Nucleus accumbens (tissue), 56 donors: Measurements from ENCODE around the gene KRTAP10-4.
"Not testable (repeated sequence)": the region's sequence is repeated elsewhere in the genome, so short reads cannot be mapped to it uniquely, and the experiment has no call there.

Experiments used
- DNase-seq, 56 donors: peaks; one replicate each; lab custom pipeline; 2025; lab: John Stamatoyannopoulos, UW

The KRTAP10-4 gene

DNA sequence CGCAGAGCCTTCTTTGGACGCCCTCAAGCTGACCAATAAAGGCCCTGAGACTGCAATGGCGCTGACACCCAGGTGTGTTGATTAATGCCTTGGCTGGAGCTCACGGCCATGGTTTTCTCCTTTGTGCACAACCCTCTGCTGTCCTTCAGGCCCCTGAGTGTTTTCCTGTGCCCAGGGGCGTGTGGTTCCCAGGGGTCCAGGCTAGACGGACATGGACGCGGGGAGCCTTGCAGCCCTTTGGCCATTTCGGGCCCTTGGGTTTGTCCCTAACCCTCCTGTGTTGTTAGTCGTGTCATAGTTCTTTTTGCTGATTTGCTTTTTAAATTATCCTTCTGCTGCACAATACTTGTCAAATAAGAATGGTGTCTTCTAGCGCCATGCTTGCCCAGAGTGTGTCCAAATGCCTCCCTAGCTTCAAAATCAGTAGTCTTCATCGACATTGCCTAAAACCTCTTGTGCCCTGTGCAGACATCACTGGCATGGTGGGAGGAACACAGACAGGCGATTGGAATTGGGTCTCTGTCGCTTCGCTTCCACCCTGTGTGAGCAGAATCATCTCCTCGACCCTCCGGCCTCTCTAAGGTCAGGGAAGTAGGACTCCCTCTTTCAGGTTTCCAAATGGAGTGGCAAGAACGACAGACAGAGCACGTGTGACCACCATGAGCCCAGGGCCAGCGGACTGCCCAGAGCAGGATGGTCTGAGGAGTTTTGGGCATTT, 1.9 kb downstream of the KRTAP10-4 start:
- no peak for DNase-seq

DNA sequence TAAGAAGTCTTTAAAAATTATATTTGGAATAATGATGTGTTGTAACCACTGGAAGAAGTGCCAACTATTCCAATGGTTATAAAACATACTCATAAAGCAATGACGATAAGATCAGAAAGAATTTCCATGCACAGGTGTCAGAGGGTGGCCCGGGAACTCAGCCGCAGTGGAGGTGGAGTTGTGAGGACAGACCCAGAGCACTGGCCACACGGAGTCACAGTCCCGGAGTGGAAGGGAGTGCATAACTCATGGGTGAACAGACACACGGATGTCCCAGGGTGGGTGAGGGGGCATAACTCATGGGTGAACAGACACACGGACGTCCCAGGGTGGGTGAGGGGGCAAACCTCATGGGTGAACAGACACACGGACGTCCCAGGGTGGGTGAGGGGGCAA, 2.5 kb downstream of the KRTAP10-4 start:
- DNase-seq = no peak

DNA sequence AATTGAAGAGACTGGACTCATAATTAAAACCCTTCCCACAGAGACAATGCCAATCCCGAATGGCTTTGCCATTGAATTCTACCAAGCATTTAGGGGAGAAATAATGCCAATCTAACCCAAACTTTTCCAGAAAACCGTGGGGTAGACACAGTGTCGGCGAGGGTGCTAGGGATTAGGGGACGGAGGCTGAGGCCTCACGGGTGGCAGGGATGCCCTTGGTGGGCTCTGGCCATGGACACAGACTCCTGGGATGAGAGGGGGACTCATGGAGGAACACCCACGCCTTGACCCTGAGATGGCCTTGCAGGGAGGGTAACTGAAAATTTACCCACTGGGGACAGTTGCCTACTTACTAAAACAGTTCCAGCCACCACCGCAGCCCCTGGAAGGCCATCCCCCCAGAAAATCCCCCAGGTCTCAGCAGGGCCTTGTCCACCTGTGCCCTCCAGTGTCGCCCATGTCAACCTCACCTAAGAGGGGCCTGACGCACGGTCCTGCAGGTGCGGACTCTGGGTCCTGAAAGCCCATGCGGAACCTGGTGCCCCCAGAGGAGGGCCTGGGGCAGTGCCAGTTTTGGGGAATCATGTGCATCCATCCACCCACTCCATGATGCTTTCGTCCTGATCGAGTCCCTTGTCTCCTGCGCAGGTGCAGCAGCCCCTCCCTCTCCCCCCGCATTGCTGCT, 5.0 kb downstream of the KRTAP10-4 start:
- DNase-seq = no peak

DNA sequence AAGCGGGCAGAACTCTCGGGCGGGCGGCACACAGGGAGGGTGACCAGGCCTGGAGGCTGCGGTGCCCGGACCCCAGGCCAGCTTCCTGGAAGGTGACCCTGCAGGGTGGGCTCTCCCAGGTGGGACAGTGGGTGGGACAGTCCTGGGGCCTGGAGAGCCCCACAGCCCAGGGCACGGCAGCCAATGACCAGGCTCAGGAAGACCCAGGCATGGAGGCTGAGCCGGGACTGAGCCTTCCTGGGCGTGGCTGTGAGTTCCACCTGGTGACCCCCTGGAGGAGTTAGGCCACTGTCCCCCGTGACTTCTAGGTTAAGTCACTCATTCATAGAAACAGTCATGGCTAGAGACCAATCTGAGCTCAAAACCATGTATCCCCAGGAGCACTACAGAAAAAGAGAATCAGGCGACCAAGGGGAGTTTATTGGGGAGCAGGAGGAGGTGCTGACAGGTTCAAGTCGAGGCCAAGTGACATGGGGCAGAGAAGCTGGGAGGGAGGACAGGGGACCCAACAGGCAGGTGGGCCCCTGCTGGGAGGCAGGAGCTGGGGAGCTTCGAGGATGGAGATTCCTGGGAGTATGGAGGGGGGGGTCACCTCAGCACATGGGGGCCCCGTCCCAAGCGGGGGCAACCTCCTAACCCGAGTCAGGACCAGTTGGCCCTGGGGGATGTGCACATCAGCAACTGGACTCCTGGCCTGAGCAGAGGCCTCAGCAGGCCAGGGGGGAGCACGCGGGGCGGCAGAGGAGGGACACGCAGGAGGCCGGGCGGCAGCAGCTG, 5.7 kb downstream of the KRTAP10-4 start:
- DNase-seq = no peak

DNA sequence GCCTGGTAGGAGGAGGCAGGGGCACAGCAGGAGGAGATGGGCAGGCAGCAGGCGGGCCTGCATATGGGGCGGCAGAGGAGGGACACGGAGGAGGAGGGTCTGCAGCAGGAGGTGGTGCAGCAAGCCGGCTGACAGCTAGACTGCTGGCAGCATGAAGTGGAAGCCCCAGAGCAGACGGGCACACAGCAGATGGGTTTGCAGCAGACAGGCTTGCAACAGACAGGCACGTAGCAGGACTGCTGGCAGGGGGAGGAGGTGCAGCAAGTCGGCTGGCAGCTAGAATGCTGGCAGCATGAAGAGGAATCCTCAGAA, 6.3 kb downstream of the KRTAP10-4 start:
- DNase-seq = no peak

DNA sequence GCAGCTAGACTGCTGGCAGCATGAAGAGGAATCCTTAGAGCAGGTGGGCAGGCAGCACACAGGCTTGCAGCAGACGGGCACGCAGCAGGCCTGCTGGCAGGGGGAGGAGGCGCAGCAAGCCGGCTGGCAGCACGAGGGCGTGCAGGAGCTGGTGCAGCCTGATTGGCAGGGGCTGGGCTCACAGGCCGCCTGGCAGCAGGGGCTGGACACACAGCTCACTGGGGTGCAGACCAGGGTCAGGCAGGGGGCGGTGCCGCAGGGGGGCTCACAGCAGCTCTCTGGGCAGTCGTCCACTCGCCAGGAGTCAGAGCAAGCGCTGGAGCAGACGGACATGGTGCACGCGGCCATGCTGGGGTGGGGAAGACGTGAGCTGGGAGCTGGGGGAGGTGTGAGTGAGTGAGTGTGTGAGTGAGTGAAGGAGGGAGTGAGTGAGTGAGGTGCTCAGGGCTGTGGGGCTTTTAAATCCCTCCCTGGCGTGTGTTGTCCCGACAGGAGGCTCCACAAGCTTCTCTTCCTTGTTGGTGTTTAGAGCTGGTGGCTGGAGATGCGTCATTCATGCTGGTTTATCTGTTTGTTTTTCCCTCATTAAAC, 6.8 kb downstream of the KRTAP10-4 start, which contains the start of gene KRTAP10-5:
Gene KRTAP10-5, minus strand, starts transcription at position 374 of the 591 bp plus-strand sequence. Its CDS starts 26 bp downstream, at position 348.
- DNase-seq = not testable (repeated sequence)

DNA sequence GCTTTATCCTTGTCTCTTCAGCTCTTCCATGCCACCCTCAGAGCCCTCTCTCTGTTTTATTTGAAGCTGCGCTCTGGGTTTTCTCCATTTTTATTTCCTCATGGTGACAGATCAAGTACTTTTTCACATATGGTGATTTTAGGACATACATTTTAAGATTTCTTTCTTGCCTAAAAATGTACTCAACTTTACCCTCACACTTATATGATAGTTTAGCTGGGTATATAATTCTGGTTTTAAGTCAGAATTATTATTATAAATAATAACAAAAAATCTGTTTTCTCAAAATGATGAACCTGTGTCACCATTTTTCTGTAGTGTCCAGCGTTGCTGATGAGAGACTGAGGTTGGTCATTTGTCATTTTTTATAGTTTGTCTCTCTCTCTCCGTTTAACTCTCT, 7.6 kb downstream of the KRTAP10-4 start:
- DNase-seq = no peak

DNA sequence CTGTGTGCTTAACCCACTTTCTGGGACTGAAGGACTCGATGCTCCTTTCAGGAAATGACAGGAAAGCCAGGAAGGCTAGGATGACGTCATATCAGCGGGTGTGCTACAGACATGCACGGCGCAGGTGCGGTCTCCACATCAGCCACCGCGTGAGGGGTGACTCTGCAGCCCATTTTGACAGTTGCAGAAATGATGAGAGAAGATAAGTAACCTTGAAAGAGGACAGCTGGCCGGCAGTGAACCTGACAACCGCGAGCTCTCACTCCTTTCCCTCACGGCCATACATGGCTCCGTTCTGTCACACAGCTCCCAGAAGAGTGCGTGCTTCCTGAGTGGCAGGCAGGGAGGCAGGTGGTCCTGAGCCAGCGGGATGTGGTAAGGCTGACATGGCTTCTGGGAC, 8.5 kb downstream of the KRTAP10-4 start:
- DNase-seq = no peak

DNA sequence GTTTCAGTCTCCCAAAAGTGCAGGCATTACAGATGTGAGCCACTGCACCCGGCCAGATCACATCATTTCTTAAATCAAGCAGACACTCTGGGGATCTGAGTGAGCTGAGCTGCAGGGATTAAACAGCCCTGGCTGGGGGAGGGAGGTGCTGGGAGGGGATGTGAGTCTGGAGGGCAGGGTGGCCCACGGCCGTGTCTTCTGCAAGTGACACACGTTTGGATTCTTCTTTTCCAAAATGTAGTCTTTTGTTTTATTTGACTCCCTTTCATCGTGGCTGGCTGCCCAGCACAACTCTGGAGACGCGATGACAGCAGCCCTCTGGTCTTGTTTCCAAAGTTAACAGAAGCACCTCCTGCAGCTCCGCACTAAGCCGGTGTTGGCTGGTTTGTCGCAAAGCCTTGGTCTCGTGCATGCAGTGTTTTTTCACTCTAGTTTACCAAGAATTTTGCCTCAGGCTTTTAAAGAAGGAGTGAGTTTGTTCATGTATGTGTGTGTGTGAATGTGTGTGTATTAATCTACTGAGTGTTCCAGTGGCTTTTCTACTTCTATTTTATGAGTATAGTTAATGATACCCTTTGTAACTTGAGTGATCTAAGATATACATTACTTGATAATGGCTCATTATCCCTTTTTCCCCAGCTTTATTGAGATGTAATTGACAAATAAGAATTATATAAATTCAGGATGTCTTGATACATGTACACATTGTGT, 9.7 kb downstream of the KRTAP10-4 start:
- no peak for DNase-seq

DNA sequence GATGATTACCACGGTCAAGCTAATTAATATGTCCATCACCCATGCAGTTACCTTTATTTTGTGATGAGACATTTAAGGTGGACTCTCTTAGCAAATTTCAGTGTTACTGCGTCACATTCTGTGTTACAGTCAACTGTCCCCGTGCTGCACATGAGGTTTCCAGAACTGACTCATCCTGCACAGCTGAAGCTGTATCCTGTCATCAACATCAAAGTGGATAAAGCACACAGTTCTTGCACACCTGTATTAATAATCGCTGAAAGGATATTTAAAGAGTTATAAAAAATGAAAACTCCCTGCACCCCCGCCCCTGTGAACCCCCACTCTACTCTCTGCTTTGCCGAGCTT, 10.2 kb downstream of the KRTAP10-4 start:
- DNase-seq = peak in 7 of 56 donors; percentile 7 to 50 (median 15)

DNA sequence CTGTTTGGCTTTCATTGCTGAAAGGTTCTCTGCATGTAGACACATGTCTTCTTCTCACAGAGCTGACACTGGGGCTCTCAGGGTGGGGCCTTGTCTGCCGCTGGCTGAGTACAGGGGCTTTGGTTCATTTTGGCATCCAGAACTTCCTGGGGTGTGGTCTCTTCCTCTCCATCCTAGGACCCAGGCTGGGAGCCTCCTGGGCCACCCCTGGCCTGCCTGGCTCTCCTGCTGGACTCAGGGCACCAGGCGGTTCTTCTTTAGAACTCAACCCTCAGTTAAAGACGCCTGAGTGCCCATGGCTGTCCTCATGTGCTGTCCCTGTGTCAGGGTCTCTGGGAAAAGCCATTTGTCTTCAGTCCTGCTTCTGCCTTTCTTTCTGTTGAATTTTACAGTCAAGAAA, 12.4 kb downstream of the KRTAP10-4 start:
- DNase-seq = no peak

DNA sequence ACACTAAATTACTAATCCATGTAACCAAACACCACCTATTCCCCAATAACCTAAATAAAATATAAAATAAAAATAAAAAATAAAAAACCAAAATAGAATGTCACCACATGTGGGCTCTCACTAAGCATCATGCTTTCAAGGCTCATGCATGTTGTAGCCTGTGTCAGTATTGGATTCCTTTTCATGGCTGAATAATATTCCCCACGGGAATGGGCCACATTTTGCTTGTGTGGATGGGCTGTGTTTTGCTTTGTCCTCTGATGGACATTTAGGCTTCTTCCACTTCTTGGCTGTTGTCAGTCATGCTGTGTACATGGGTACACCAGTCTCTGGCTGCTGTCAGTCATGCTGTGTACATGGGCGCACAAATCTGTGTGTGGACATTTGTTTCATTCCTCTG, 15.6 kb downstream of the KRTAP10-4 start:
- DNase-seq = no peak

DNA sequence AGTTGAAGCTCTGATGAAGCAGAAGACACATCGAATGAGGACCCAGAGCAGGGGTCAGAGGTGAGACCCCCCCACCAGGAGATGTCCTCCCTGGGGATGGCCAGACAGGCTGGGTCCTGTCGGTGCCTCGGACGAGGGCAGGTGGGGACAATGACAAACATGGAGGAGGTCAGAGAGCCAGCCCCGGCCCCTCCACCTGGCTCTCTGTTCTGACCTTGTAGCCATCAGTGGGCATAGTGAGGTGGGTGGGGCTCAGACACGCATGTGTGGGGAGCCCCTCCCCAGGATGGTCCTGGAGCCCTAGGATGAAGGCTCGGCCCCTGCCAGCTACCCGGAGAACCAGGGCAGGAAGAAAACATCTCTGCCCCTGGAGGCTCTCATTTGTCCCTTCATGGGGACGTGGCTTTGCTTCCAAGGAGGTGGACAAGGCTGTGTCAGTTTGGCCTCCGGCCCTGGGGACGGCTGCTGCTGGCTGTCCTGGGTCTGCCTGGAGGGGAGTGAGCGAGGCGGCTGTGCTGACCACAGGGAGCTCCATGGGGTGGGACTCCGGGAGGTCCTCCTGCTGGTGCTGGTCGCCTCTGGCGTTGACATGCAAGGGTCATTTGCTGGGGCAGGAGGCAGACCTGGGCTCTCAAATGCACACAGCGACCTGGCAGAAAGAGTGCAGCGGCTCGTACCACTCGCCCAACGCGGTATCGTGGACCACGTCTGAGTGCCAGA, 16.2 kb downstream of the KRTAP10-4 start:
- DNase-seq = no peak

DNA sequence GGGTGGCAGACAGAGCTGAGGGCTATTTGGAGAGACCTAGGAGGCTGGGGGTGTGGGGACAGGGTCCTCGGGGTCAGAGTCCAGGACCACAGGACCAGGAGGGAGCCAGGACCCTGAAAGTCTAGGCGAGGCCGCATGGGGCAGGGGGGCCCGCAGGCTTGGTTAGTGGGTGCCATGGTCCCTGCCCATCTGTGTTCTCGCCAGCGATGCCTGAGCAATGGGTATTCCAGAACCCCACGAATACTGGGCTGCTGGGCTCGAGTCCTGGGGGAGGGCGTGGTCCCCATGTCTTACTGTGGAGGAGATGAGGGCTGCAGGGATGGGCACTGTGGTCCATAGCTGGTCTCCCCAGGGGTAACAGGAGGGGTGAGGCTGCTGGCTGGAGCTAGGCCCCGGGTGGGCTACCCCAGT, 16.8 kb downstream of the KRTAP10-4 start:
- DNase-seq = no peak

DNA sequence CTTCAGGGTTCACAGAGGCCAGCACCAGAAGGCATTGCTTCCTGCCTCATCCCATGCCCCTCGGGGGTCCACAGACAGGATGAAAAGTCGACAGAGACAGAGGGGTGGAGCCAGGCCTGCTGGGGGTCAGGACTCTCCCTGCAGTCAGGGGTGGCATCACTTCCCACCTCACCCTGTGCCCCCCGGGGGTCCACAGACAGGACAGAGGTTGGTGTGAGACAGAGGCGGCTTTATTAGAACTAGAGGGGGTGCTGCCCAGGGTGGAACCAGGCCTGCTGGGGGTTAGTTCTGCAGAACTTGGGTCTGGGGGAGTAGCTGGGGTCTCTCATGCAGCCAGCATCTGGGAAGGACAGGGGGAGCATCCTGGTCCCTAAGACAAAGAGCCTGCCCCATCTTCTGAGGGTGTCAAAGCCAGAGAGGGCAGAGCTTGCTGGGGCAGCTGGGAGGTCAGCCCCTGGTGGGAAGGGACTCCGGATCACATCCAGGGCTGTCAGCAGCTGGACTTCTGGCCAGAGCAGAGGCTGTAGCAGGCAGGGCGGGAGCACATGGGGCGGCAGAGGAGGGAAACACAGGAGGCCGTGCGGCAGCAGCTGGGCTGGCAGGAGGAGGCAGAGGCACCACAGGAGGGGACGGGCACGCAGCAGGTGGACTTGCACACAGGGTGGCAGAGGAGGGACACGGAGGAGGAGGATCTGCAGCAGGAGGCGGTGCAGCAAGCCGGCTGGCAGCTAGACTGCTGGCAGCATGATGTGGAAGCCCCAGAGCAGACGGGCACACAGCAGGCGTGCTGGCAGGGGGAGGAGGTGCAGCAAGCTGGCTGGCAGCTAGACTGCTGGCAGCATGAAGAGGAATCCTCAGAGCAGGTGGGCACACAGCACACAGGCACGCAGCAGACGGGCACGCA, 17.6 kb downstream of the KRTAP10-4 start:
- not testable (repeated sequence) for DNase-seq

DNA sequence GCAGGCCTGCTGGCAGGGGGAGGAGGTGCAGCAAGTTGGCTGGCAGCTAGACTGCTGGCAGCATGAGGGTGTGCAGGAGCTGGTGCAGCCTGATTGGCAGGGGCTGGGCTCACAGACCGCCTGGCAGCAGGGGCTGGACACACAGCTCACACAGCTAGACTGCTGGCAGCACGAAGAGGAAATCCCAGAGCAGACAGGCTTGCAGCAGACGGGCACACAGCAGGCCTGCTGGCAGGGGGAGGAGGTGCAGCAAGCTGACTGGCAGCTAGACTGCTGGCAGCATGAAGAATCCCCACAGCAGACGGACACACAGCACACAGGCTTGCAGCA, 18.2 kb downstream of the KRTAP10-4 start:
- not testable (repeated sequence) for DNase-seq

DNA sequence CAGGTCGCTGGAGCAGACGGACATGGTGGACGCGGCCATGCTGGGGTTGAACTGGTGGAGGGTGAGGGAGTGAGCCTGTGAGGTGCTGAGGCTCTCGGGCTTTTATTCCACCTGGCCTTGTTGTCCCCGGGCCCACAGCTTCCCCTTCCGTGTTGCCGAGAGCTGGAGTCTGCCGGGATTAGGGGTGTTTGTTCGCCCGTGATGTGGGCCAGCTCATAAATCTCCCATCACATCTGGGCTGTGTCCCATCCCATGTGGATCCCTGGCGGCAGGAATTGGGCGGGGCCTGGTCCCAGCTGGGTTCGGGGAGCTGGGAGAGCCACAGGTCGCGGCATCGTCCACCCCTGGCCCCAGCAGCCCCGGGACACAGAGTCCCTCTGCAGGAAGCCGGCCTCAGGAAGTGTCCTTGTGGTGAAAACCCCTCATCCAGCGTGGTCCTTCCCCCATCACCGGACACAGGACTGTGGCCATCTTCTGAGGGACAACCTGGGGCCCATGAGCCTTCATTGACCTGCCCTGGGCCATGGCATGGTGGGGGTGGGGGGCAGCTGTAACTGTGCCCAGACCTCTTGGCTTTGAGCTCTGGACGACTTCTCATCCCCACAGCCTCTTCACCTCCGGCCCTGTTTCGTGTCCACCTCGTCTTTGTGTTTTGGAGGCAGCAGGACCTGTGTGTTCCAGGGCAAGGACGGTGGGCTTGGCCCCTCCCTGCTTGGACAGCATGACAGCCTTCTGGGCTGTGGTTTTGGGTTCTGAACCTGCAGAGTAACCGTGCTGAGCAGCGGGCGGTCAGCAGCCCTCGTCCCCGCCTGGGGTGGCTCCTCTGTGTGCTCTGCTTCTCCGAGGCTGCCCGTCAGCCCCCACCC, 19.1 kb downstream of the KRTAP10-4 start, which contains the start of gene KRTAP10-6:
Gene KRTAP10-6, minus strand, starts transcription at position 60 of the 866 bp plus-strand sequence. Its CDS starts 21 bp downstream, at position 39.
- no peak for DNase-seq
